Measurements from ENCODE around the gene GGTA1.

The GGTA1 gene

GRCh38 chr9:121491111-121491510 lies 8.5 kb downstream of the GGTA1 start:
- WGBS (ENCODE audit: insufficient coverage) = 91% methylated on average over 5 of the region's 5 CpGs
- H3K4me1 ChIP-seq (ENCODE audit: control extremely low read depth in 1 of 4, control insufficient read depth in 4 of 4, insufficient read depth in 4 of 4, low read length in 3 of 4) = peaks cover 5 to 34% (median 27%) of the 10 kb centered on the region in 4 experiments
- H3K4me3 ChIP-seq (ENCODE audit: control insufficient read depth in 1 of 7, extremely low read depth in 1 of 7, insufficient read depth in 4 of 7, low read depth in 2 of 7, low read length in 6 of 7) = no peak overlapping the region
- H3K27me3 ChIP-seq (replicated peaks in 2 of 5; ENCODE audit: control insufficient read depth in 4 of 5, insufficient read depth in 5 of 5, low read length in 4 of 5) = no peaks in the 10 kb centered on the region
- no peak overlapping the region for H3K27ac ChIP-seq (ENCODE audit: insufficient read depth in 1 of 2, low read depth in 1 of 2, low read length in 2 of 2, poor library complexity in 1 of 2, severe bottlenecking in 2 of 2)
- H3K36me3 ChIP-seq (ENCODE audit: control insufficient read depth in 4 of 4, insufficient read depth in 4 of 4, low read length in 3 of 4) = no peaks in the 10 kb centered on the region
- POLR2A ChIA-PET = no interaction called here
- CTCF ChIA-PET = interaction anchor here (0.6 to 4.7 kb wide), 7 partner anchors 9 to 47 kb away, joined by 3 to 24 read pairs (median 6); partner anchors contain the start of gene GGTA1
- no peak for DNase-seq
- H3K9me3 ChIP-seq (ENCODE audit: control extremely low read depth in 1 of 5, control insufficient read depth in 4 of 5, insufficient read depth in 2 of 5, low read depth in 1 of 5, low read length in 4 of 5) = peaks cover 0 to 3% (median 0%) of the 10 kb centered on the region in 5 experiments

- Histone ChIP-seq H3K9me3 (ENCODE audit: control extremely low read depth in 1 of 5, control insufficient read depth in 4 of 5, insufficient read depth in 2 of 5, low read depth in 1 of 5, low read length in 4 of 5) (no peaks in the 10 kb centered on the region), H3K27ac (ENCODE audit: insufficient read depth in 1 of 2, low read depth in 1 of 2, low read length in 2 of 2, poor library complexity in 1 of 2, severe bottlenecking in 2 of 2) (no peak overlapping the region), H3K4me3 (ENCODE audit: control insufficient read depth in 1 of 7, extremely low read depth in 1 of 7, insufficient read depth in 4 of 7, low read depth in 2 of 7, low read length in 6 of 7) (no peak overlapping the region), H3K4me1 (ENCODE audit: control extremely low read depth in 1 of 4, control insufficient read depth in 4 of 4, insufficient read depth in 4 of 4, low read length in 3 of 4) (peaks cover 13 to 46% (median 36%) of the 10 kb centered on the region in 4 experiments), H3K27me3 (replicated peaks in 2 of 5; ENCODE audit: control insufficient read depth in 4 of 5, insufficient read depth in 5 of 5, low read length in 4 of 5) (no peaks in the 10 kb centered on the region), H3K36me3 (ENCODE audit: control insufficient read depth in 4 of 4, insufficient read depth in 4 of 4, low read length in 3 of 4) (no peaks in the 10 kb centered on the region)
- no peak for DNase-seq
- POLR2A ChIA-PET = no interaction called here
- 100% methylated on average over 1 of the region's 2 CpGs for WGBS (ENCODE audit: insufficient coverage)
- CTCF ChIA-PET = interaction anchor here (0.9 to 4.7 kb wide), 4 partner anchors 11 to 27 kb away, joined by 4 to 24 read pairs (median 9); partner anchors contain the start of gene GGTA1
Observed at GRCh38 chr9:121489344-121489743, 10.3 kb downstream of the GGTA1 start.

- Histone ChIP-seq H3K9me3 (ENCODE audit: control extremely low read depth in 1 of 5, control insufficient read depth in 4 of 5, insufficient read depth in 2 of 5, low read depth in 1 of 5, low read length in 4 of 5) (no peaks in the 10 kb centered on the region), H3K4me1 (ENCODE audit: control extremely low read depth in 1 of 4, control insufficient read depth in 4 of 4, insufficient read depth in 4 of 4, low read length in 3 of 4) (peaks cover 13 to 35% (median 27%) of the 10 kb centered on the region in 4 experiments), H3K27me3 (replicated peaks in 2 of 5; ENCODE audit: control insufficient read depth in 4 of 5, insufficient read depth in 5 of 5, low read length in 4 of 5) (no peaks in the 10 kb centered on the region), H3K36me3 (ENCODE audit: control insufficient read depth in 4 of 4, insufficient read depth in 4 of 4, low read length in 3 of 4) (no peaks in the 10 kb centered on the region), H3K4me3 (ENCODE audit: control insufficient read depth in 1 of 7, extremely low read depth in 1 of 7, insufficient read depth in 4 of 7, low read depth in 2 of 7, low read length in 6 of 7) (peak overlapping the region in 2 of 7 experiments; percentile 14 to 37), H3K27ac (ENCODE audit: insufficient read depth in 1 of 2, low read depth in 1 of 2, low read length in 2 of 2, poor library complexity in 1 of 2, severe bottlenecking in 2 of 2) (no peak overlapping the region)
- ChIA-PET CTCF (interaction anchor here (1.0 kb wide), 1 partner anchor 9 kb away, joined by 3 read pairs; no protein-coding TSS in a partner anchor), POLR2A (no interaction called here)
- WGBS (ENCODE audit: insufficient coverage) = 46% methylated on average over 4 of the region's 4 CpGs
- DNase-seq = no peak
Observed at GRCh38 chr9:121486043-121486442, 13.6 kb downstream of the GGTA1 start.

GRCh38 chr9:121485623-121486022 lies 14.0 kb downstream of the GGTA1 start:
- H3K27ac ChIP-seq (ENCODE audit: insufficient read depth in 1 of 2, low read depth in 1 of 2, low read length in 2 of 2, poor library complexity in 1 of 2, severe bottlenecking in 2 of 2) = no peak overlapping the region
- H3K27me3 ChIP-seq (replicated peaks in 2 of 5; ENCODE audit: control insufficient read depth in 4 of 5, insufficient read depth in 5 of 5, low read length in 4 of 5) = no peaks in the 10 kb centered on the region
- H3K36me3 ChIP-seq (ENCODE audit: control insufficient read depth in 4 of 4, insufficient read depth in 4 of 4, low read length in 3 of 4) = no peaks in the 10 kb centered on the region
- no peaks in the 10 kb centered on the region for H3K9me3 ChIP-seq (ENCODE audit: control extremely low read depth in 1 of 5, control insufficient read depth in 4 of 5, insufficient read depth in 2 of 5, low read depth in 1 of 5, low read length in 4 of 5)
- peaks cover 13 to 35% (median 27%) of the 10 kb centered on the region in 4 experiments for H3K4me1 ChIP-seq (ENCODE audit: control extremely low read depth in 1 of 4, control insufficient read depth in 4 of 4, insufficient read depth in 4 of 4, low read length in 3 of 4)
- CTCF ChIA-PET = interaction anchor here (1.0 kb wide), 1 partner anchor 9 kb away, joined by 3 read pairs; no protein-coding TSS in a partner anchor
- 0% methylated on average over 2 of the region's 4 CpGs for WGBS (ENCODE audit: insufficient coverage)
- POLR2A ChIA-PET = interaction anchor here (1.0 kb wide), 1 partner anchor 30 kb away, joined by 3 read pairs; no protein-coding TSS in a partner anchor
- peak overlapping the region in 2 of 7 experiments; percentile 14 to 37 for H3K4me3 ChIP-seq (ENCODE audit: control insufficient read depth in 1 of 7, extremely low read depth in 1 of 7, insufficient read depth in 4 of 7, low read depth in 2 of 7, low read length in 6 of 7)
- DNase-seq = peak; percentile 68 to 96 (median 94)

- Histone ChIP-seq H3K9me3 (ENCODE audit: control extremely low read depth in 1 of 5, control insufficient read depth in 4 of 5, insufficient read depth in 2 of 5, low read depth in 1 of 5, low read length in 4 of 5) (no peaks in the 10 kb centered on the region), H3K27ac (ENCODE audit: insufficient read depth in 1 of 2, low read depth in 1 of 2, low read length in 2 of 2, poor library complexity in 1 of 2, severe bottlenecking in 2 of 2) (no peak overlapping the region), H3K27me3 (replicated peaks in 2 of 5; ENCODE audit: control insufficient read depth in 4 of 5, insufficient read depth in 5 of 5, low read length in 4 of 5) (no peaks in the 10 kb centered on the region), H3K4me1 (ENCODE audit: control extremely low read depth in 1 of 4, control insufficient read depth in 4 of 4, insufficient read depth in 4 of 4, low read length in 3 of 4) (peaks cover 13 to 32% (median 27%) of the 10 kb centered on the region in 4 experiments), H3K4me3 (ENCODE audit: control insufficient read depth in 1 of 7, extremely low read depth in 1 of 7, insufficient read depth in 4 of 7, low read depth in 2 of 7, low read length in 6 of 7) (peak overlapping the region in 1 of 7 experiments; percentile 4), H3K36me3 (ENCODE audit: control insufficient read depth in 4 of 4, insufficient read depth in 4 of 4, low read length in 3 of 4) (no peaks in the 10 kb centered on the region)
- 88% methylated on average over 7 of the region's 11 CpGs for WGBS (ENCODE audit: insufficient coverage)
- ChIA-PET POLR2A (interaction anchor here (1.0 kb wide), 1 partner anchor 29 kb away, joined by 3 read pairs; no protein-coding TSS in a partner anchor), CTCF (no interaction called here)
- DNase-seq = no peak
Observed at GRCh38 chr9:121484651-121485446, 14.8 kb downstream of the GGTA1 start.

- H3K27me3 ChIP-seq (replicated peaks in 2 of 5; ENCODE audit: control insufficient read depth in 4 of 5, insufficient read depth in 5 of 5, low read length in 4 of 5) = no peaks in the 10 kb centered on the region
- WGBS (ENCODE audit: insufficient coverage) = 52% methylated on average over 5 of the region's 7 CpGs
- no peak for DNase-seq
- H3K4me3 ChIP-seq (ENCODE audit: control insufficient read depth in 1 of 7, extremely low read depth in 1 of 7, insufficient read depth in 4 of 7, low read depth in 2 of 7, low read length in 6 of 7) = no peak overlapping the region
- ChIA-PET POLR2A (no interaction called here), CTCF (interaction anchor here (0.8 to 2.8 kb wide), 4 partner anchors 8 to 38 kb away, joined by 3 to 10 read pairs (median 3); no protein-coding TSS in a partner anchor)
- H3K4me1 ChIP-seq (ENCODE audit: control extremely low read depth in 1 of 4, control insufficient read depth in 4 of 4, insufficient read depth in 4 of 4, low read length in 3 of 4) = peaks cover 13 to 32% (median 27%) of the 10 kb centered on the region in 4 experiments
- H3K9me3 ChIP-seq (ENCODE audit: control extremely low read depth in 1 of 5, control insufficient read depth in 4 of 5, insufficient read depth in 2 of 5, low read depth in 1 of 5, low read length in 4 of 5) = no peaks in the 10 kb centered on the region
- no peak overlapping the region for H3K27ac ChIP-seq (ENCODE audit: insufficient read depth in 1 of 2, low read depth in 1 of 2, low read length in 2 of 2, poor library complexity in 1 of 2, severe bottlenecking in 2 of 2)
- H3K36me3 ChIP-seq (ENCODE audit: control insufficient read depth in 4 of 4, insufficient read depth in 4 of 4, low read length in 3 of 4) = no peaks in the 10 kb centered on the region
Observed at GRCh38 chr9:121483473-121484031, 16.1 kb downstream of the GGTA1 start.

Measured in common myeloid progenitor, CD34-positive (primary cell).